PC-3 (cell line): ENCODE measurements around the gene RINL. TPM values are rescaled to one million over a fixed set of nuclear protein-coding genes. Genes with fewer than 3 reads are reported as not detected.
A peak's percentile ranks its signal among the peaks of the same experiment; 100 is the strongest.

ENCODE experiments used
- ATAC-seq: fragments of 200-7000 bp; cut with Tn5 transposase; 2 replicates; pipeline ENCODE4 v1.9.1; 2020; ENCODE audit warnings: mild to moderate bottlenecking, moderate library complexity
- BruUV-seq: library from RNA; stranded (reverse); fragments of 400-500 nt; replicated peaks from 2 replicates; lab custom pipeline; 2021; lab: Mats Ljungman, UMichigan
- CTCF ChIA-PET: fragments of 300-600 bp; sonication (Branson Sonifier 250); formaldehyde crosslinking; loops from one replicate; lab custom pipeline; 2022; ENCODE audit warnings: antibody characterized with exemption; lab: Charles Lee
- POLR2A ChIA-PET: fragments of 300-600 bp; sonication (Branson Sonifier 250); formaldehyde crosslinking; loops from one replicate; lab custom pipeline; 2022; ENCODE audit warnings: antibody characterized with exemption; ENCODE audit not compliant: unreplicated experiment; lab: Charles Lee
- DNase-seq: peaks from one replicate; pipeline ENCODE4 v3.0.0-alpha.2; 2015
- H2AFZ ChIP-seq: fragments of 300-600 bp; sonication (generic); 2 replicates; pipeline ENCODE4 v1.6.0; 2016; ENCODE audit warnings: antibody characterized with exemption, low read length
- H3F3A ChIP-seq: fragments of 300-600 bp; sonication (generic); one replicate; pipeline ENCODE4 v1.6.0; 2017; ENCODE audit warnings: antibody characterized with exemption, low read length, control low read depth, mild to moderate bottlenecking; ENCODE audit not compliant: unreplicated experiment
- H3K27ac ChIP-seq: fragments of 300-600 bp; sonication (generic); 2 replicates; pipeline ENCODE4 v1.5.1; 2016; ENCODE audit warnings: mild to moderate bottlenecking, low read length
- H3K27me3 ChIP-seq: fragments of 300-600 bp; sonication (generic); 2 replicates; pipeline ENCODE4 v1.6.1; 2016; ENCODE audit warnings: low read length, mixed read lengths
- H3K36me3 ChIP-seq: fragments of 300-600 bp; sonication (generic); 2 replicates; pipeline ENCODE4 v1.6.1; 2016; ENCODE audit warnings: low read depth, mixed run types, low read length, mixed read lengths
- H3K4me1 ChIP-seq: fragments of 300-600 bp; sonication (generic); 2 replicates; pipeline ENCODE4 v1.5.1; 2016; ENCODE audit warnings: low read length; ENCODE audit not compliant: insufficient read depth
- H3K4me2 ChIP-seq: fragments of 300-600 bp; sonication (generic); 2 replicates; pipeline ENCODE4 v1.6.0; 2016; ENCODE audit warnings: low read length
- H3K4me3 ChIP-seq: fragments of 300-600 bp; sonication (generic); 2 replicates; pipeline ENCODE4 v1.5.1; 2016; ENCODE audit warnings: mild to moderate bottlenecking, low read length, mixed read lengths
- H3K79me2 ChIP-seq: fragments of 300-600 bp; sonication (generic); 2 replicates; pipeline ENCODE4 v1.6.1; 2017; ENCODE audit warnings: low read length, mixed read lengths
- H3K9ac ChIP-seq: fragments of 300-600 bp; sonication (generic); 2 replicates; pipeline ENCODE4 v1.6.0; 2016; ENCODE audit warnings: mild to moderate bottlenecking, low read length
- H3K9me2 ChIP-seq: fragments of 300-600 bp; sonication (generic); replicated peaks from 2 replicates; pipeline ENCODE4 v1.6.1; 2016; ENCODE audit warnings: mixed run types, low read length, mixed read lengths
- H3K9me3 ChIP-seq: fragments of 300-600 bp; sonication (generic); 2 replicates; pipeline ENCODE4 v1.6.1; 2016; ENCODE audit warnings: low read length, mixed read lengths
- H4K20me1 ChIP-seq: fragments of 300-600 bp; sonication (generic); 2 replicates; pipeline ENCODE4 v1.6.1; 2016; ENCODE audit warnings: low read length, mixed read lengths
- CTCF ChIP-seq: fragments of 300-600 bp; sonication (generic); conservative IDR thresholded peaks from 2 replicates; pipeline ENCODE4 v1.5.1; 2017; ENCODE audit warnings: antibody characterized with exemption, low read depth, mild to moderate bottlenecking, low read length
- EZH2 ChIP-seq: fragments of 300-600 bp; sonication (generic); IDR thresholded peaks from one replicate; pipeline ENCODE4 v1.6.1; 2017; ENCODE audit warnings: antibody characterized with exemption, mild to moderate bottlenecking, low read length; ENCODE audit not compliant: unreplicated experiment
- EZH2phosphoT487 ChIP-seq: fragments of 300-600 bp; sonication (generic); IDR thresholded peaks from 2 replicates; pipeline ENCODE4 v1.6.1; 2018; ENCODE audit warnings: mild to moderate bottlenecking, antibody characterized with exemption, low read length, borderline replicate concordance
- intact Hi-C: fragments of 100-400 bp; cut with micrococcal nuclease; formaldehyde crosslinking; loops from 2 replicates; pipeline ENCODE4 v1.9.0; 2023
- total RNA-seq: library from RNA; depleted of rRNA; stranded (reverse); fragments of >200 nt; gene quantifications from 2 replicates; pipeline ENCODE4 v1.2.3, GENCODE V29; 2014

Gene RINL
- total RNA-seq, 1 experiment from 2014 or later, result 3.2 TPM

- intact Hi-C loops, result loop anchor here (5.0 kb wide), 1 partner anchor 46 kb away; the partner anchor contains the start of genes NFKBIB and SIRT2
- Histone ChIP-seq H3K79me2 (peaks cover 33% of the 10 kb centered on the region), H3K27ac (peak overlapping the region; percentile 78), H3K9ac (peak overlapping the region; percentile 88), H2AFZ (peak overlapping the region; percentile 46; the same call in 1 of the 2 replicates), H3F3A (no peaks in the 10 kb centered on the region), H3K4me2 (peak overlapping the region; percentile 97), H3K9me2 (no peaks in the 10 kb centered on the region), H3K36me3 (peaks cover 14% of the 10 kb centered on the region), H3K9me3 (no peaks in the 10 kb centered on the region), H3K4me1 (peaks cover 28% of the 10 kb centered on the region), H3K4me3 (peak overlapping the region; percentile 83), H3K27me3 (no peaks in the 10 kb centered on the region), H4K20me1 (peaks cover 19% of the 10 kb centered on the region; the same call in 1 of the 2 replicates)
- TF ChIP-seq EZH2phosphoT487, result no peak
- no peak for TF ChIP-seq EZH2
- TF ChIP-seq CTCF, result no peak
- CTCF ChIA-PET, result no interaction called here
- ATAC-seq, result peak; percentile 18
- POLR2A ChIA-PET, result interaction anchor here (0.6 kb wide), 1 partner anchor 79 kb away, joined by 3 read pairs; the partner anchor contains the start of genes MRPS12 and SARS2
- DNase-seq, result peak; percentile 91
- no TSS peak for BruUV-seq
These were observed 26.3 kb downstream of the RINL start for GRCh38 chr19:38851622-38852230.

GRCh38 chr19:38850976-38851621, 27.0 kb downstream of the RINL start:
- peak overlapping the region; percentile 74 for H3K27ac ChIP-seq
- H2AFZ ChIP-seq, result peak overlapping the region; percentile 51; the same call in 1 of the 2 replicates
- peaks cover 28% of the 10 kb centered on the region for H3K4me1 ChIP-seq
- H3K36me3 ChIP-seq, result peaks cover 16% of the 10 kb centered on the region
- no peaks in the 10 kb centered on the region for H3K9me2 ChIP-seq
- no peak for ATAC-seq
- H3K9me3 ChIP-seq, result no peaks in the 10 kb centered on the region
- DNase-seq, result no peak
- BruUV-seq, result TSS peak; percentile 87
- peak overlapping the region; percentile 95 for H3K4me2 ChIP-seq
- no peak for TF ChIP-seq EZH2
- TF ChIP-seq EZH2phosphoT487, result no peak
- no peak for TF ChIP-seq CTCF
- no peaks in the 10 kb centered on the region for H3K27me3 ChIP-seq
- peak overlapping the region; percentile 85 for H3K9ac ChIP-seq
- no peaks in the 10 kb centered on the region for H3F3A ChIP-seq
- peaks cover 19% of the 10 kb centered on the region; the same call in 1 of the 2 replicates for H4K20me1 ChIP-seq
- ChIA-PET POLR2A (interaction anchor here (0.6 kb wide), 1 partner anchor 80 kb away, joined by 3 read pairs; the partner anchor contains the start of genes MRPS12 and SARS2), CTCF (interaction anchor here (0.6 kb wide), 1 partner anchor 12 kb away, joined by 4 read pairs; no protein-coding TSS in a partner anchor)
- intact Hi-C loops, result loop anchor here (1.0 to 5.0 kb wide), 2 partner anchors 46 to 79 kb away; partner anchors contain the start of genes MRPS12, NFKBIB, SARS2 and SIRT2
- peak overlapping the region; percentile 65 for H3K4me3 ChIP-seq
- peaks cover 39% of the 10 kb centered on the region for H3K79me2 ChIP-seq
